Muscle of arm (tissue), 12 donors: ENCODE measurements around the gene DYNLT4. TPM values are rescaled to one million over a fixed set of nuclear protein-coding genes. Genes with fewer than 3 reads are reported as not detected.
"Not testable (repeated sequence)": the region's sequence is repeated elsewhere in the genome, so short reads cannot be mapped to it uniquely, and the experiment has no call there.

Source experiments
- DNase-seq: peaks from one replicate; pipeline ENCODE4 v3.0.0-alpha.2; 2013
- polyA plus RNA-seq, 12 donors: library from polyadenylated mRNA; unstranded; fragments of 120-200 nt; gene quantifications; one replicate each; pipeline ENCODE4 v1.2.1, GENCODE V29; 2013; ENCODE audit not compliant: insufficient read length in 12 of 12

Gene DYNLT4
- polyA plus RNA-seq, 12 donors: 0.17 to 0.45 (median 0.32) TPM; not detected in 6

DNA sequence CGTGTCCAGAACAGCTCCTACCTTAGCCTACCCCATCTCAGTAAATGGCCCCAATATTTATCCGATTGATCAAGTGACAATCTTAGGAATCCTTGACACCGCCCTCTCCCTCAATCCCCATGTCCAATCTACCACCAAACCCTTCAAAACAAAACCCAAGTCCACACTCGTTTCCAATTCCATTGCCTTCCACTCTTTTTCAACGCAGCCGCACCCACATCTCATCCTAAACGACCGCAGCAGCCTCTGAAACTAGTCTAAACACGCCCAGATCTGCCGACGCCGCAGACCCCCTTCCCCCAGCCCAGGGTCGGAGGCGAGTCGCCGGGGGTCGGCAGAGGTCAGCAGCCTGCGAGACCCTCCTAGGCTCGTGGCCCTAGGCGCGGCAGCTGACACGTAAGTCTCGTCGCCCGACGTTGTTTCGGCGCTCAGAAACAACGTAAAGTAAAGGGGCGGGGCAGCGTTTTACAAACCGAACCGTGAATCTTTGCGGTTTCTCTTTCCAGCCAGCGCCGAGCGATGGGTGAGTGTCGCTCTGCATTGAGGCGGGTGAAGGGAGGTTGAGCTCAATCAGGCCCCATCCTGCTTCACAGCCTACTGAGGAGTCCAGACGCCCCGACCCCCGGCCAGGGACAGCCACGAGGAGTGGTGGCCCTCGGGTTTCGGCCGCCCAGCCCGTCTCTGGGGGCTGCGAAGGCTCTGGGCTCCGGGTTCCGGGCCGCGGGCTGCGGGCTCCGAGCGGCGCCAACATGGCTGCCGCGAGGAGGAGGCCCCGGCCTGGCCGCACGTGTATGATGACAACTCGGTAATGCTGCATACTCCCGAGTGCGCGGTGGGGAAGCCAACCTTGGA, 31.8 kb downstream of the DYNLT4 start, which contains the start of gene RPS8:
RPS8 (plus strand) TSS at position 463 of the 852 bp plus-strand sequence; CDS start at position 520, 57 bp downstream.
- DNase-seq: peak; percentile 97

DNA sequence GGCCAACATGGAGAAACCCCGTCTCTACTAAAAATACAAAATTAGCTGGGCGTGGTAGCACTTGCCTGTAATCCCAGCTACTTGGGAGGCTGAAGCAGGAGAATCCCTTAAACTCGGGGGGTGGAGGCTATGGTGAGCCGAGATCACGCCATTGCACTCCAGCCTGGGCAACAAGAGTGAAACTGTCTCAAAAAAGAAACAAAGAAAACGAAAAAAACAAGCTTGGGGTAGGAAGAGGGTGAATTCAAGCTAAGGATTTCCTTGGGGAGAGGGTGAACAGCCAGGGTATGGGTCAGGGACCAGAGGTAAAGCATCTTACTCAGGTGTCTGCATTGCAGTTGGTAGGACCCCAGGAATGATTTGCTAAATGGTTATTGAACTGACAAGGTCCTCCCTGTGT, 40.7 kb downstream of the DYNLT4 start:
- DNase-seq: not testable (repeated sequence)

DNA sequence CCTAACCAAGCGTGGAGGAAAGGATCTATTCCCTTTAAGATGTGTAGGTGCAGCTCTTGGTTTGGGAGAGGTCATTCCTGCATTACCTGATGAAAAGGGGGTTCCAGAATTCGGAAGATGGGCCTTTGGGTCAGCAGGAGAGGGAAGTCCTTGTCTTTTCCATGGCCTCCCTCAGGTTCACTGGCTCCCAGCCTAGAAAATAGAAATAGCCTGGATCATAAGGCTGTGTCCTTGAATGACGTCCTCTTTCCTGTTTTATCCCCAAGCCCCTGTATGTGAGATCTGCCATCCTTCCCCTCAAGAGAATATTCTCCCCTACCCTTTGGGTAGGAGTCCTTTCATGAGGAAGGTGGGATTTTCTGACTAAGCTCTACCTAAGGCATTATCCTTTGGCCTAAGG, 46.3 kb downstream of the DYNLT4 start:
- no peak for DNase-seq

DNA sequence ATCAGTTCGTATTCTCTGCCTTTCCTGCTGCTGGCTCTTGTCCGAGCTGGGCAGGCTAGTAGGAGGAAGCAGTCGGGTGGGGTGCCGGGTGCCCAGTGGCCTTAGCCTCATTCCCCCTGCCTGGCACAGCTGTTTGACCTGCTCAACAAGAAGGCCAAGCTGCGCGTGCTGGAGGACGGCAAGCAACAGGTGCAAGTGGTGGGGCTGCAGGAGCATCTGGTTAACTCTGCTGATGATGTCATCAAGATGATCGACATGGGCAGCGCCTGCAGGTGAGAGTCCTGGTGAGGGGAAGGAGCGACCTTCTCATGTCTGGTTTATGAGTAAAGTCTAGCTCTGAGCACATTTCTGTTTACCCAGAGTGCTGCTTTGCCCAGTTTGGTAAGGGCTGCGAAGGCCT, 48.1 kb downstream of the DYNLT4 start:
- no peak for DNase-seq

GRCh38 chr1:44757420-44757819, 49.7 kb downstream of the DYNLT4 start:
- DNase-seq: no peak

Other genes starting within 250 kb of the DYNLT4 start
- gene TMEM53, start 132.9 kb downstream of the DYNLT4 start, polyA plus RNA-seq: 1 to 10 TPM in 10 of 12 donors, not detected in 2; 4.5 to 7.7 (median 5.4) TPM
- 1 to 10 TPM in 7 of 12 donors, under 1 TPM in 3, not detected in 2; 0.80 to 4.7 (median 1.4) TPM for gene ARMH1, start 132.6 kb downstream of the DYNLT4 start, polyA plus RNA-seq
- not detected for gene RNU5D-1, start 76.2 kb downstream of the DYNLT4 start, polyA plus RNA-seq
- 10 to 100 TPM in 8 of 12 donors, 1 to 10 TPM in 3, not detected in 1; 6.9 to 20.1 (median 11.8) TPM for gene KIF2C, start 67.5 kb downstream of the DYNLT4 start, polyA plus RNA-seq
- gene RPS8, start 31.8 kb downstream of the DYNLT4 start, polyA plus RNA-seq: 1,000 to 10,000 TPM; 2,504 to 4,101 (median 2,818) TPM
- 1 to 10 TPM in 1 of 12 donors, under 1 TPM in 10, not detected in 1; 0.10 to 7.0 (median 0.29) TPM for gene BEST4, start 19.2 kb downstream of the DYNLT4 start, polyA plus RNA-seq
- 10 to 100 TPM in 9 of 12 donors, 1 to 10 TPM in 2, not detected in 1; 6.9 to 19.2 (median 11.9) TPM for gene PLK3, start 7.0 kb downstream of the DYNLT4 start, polyA plus RNA-seq
- 10 to 100 TPM in 4 of 12 donors, 1 to 10 TPM in 7, not detected in 1; 4.2 to 12.8 (median 6.9) TPM for gene BTBD19, start 1.2 kb upstream of the DYNLT4 start, polyA plus RNA-seq
- gene PTCH2, start 35.9 kb upstream of the DYNLT4 start, polyA plus RNA-seq: 10 to 100 TPM in 4 of 12 donors, 1 to 10 TPM in 7, not detected in 1; 5.6 to 49.7 (median 8.7) TPM
- 10 to 100 TPM in 11 of 12 donors, not detected in 1; 10.2 to 31.2 (median 28.1) TPM for gene EIF2B3, start 179.2 kb upstream of the DYNLT4 start, polyA plus RNA-seq
- gene HECTD3, start 204.0 kb upstream of the DYNLT4 start, polyA plus RNA-seq: 10 to 100 TPM in 11 of 12 donors, not detected in 1; 26.0 to 39.4 (median 30.5) TPM
- gene UROD, start 204.9 kb upstream of the DYNLT4 start, polyA plus RNA-seq: 100 to 1,000 TPM in 1 of 12 donors, 10 to 100 TPM in 10, not detected in 1; 61.9 to 145 (median 74.9) TPM